ENCODE data around the gene HDAC10.

Gene HDAC10

GRCh38 chr22:50232481-50233151 is 18.4 kb downstream of the HDAC10 start:
- no peak for DNase-seq

DNA sequence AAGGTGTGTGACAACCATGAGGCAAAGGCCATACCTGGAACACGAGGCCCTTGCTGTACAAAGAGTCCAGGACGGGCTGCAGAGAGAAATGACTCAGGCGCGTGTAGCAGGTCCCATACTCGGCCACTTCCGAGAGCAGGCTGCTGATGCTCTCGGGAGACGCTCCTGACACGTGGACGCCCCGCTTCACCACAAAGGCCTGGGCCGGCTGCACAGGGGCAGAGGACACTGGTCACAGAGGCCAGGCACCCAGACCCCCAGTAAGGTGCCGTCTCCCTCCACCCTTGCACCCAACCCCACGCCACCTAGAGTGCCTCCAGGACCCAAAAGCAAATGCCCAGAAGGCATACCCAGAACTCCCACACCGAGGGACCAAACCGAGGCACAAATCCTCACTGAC is 21.7 kb downstream of the HDAC10 start:
- DNase-seq: no peak

GRCh38 chr22:50228366-50228765 is 22.7 kb downstream of the HDAC10 start:
- no peak for DNase-seq

- no peak for DNase-seq
Measured at GRCh38 chr22:50227579-50228215, 23.4 kb downstream of the HDAC10 start.

DNA sequence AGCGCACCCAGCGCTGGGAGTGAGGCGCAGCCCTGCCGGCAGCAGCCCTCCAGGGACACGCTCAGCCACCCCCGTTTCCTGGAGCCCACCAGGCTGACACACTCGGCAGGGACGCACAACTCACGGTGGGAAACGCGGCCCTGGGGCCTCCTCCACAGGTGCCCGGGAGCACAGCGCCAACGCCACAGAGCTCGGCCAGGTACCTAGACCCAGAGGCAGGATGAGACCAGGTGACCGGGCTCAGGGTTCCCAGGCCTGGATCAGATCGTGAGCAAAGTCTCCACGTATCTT is 24.2 kb downstream of the HDAC10 start:
- DNase-seq: no peak

DNA sequence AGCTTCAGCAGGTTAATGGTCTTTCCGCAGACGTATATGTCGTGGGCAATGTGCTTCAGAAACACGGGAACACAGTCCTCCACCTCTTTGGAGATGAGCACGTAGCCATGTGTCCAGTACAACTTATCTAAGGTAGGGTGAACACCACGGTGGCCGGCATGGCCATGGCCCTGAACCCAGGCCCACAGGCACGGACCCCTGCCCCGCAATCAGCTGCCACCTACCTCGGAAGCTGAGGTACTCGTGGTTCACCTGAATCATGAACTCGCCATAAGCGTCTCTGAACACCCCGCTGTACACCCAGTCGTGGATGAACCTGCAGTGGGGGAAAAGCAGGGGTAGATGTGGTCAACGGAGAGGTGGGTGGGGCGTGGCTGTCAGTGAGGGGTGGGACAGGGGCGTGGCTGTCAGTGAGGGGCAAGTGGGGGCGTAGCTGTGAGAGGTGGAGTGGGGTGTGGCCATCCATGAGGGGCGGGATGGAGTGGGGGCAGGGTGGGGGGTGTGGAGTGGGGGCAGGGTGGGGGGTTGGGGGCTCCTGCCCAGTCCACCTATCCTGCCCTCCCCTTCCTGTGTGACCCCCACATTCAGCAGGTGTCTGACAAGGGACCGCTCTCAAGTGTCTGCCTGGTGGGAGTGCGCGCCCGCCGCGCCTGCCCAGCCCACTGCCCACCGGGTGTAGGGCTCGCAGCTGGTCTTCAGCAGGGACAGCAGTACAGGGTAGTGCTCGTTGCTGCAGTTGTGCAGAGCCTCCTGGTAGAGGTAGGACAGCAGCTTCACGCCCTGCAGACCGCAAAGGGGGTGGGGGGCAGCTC is 24.8 kb downstream of the HDAC10 start:
- no peak for DNase-seq

DNA sequence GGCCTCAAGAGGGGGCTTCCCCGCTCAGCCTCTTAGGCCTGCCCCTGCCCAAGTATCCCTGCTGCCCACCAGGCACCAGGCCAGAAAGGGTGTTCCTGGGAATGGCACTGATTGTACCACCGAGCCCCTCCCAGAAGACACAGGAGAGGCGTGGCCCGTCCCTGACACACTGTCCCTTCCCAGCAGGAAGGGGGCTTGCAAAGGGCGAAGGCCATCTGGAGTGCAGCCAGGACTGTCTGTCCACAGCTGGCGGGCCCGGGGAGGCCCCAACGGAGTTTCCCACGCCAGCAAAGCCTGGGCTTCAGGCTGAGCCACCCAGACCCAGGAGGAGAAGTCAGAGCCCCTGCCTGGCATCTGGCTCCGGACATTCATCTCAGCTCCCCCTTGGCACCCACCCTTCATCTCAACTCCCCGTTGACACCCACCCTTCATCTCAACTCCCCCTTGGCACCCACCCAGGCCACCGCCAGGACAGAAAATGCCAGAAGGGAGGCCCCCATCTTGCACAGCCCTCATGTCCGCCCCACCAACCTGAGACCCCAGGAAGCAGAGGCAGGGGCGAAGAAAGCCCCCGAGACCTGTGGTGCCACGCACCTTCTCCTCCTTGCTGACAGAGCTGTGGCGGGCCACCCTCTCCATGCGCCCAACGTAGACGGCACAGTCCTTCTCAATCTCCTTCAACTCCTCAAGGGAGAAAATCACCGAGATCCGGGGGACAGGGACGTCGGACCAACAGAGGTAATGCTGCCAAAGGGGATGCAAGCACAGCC is 25.7 kb downstream of the HDAC10 start:
- DNase-seq: no peak

- DNase-seq: no peak
Measured at GRCh38 chr22:50224071-50224470, 27.0 kb downstream of the HDAC10 start.

GRCh38 chr22:50222508-50222907 is 28.6 kb downstream of the HDAC10 start:
- DNase-seq: no peak

DNA sequence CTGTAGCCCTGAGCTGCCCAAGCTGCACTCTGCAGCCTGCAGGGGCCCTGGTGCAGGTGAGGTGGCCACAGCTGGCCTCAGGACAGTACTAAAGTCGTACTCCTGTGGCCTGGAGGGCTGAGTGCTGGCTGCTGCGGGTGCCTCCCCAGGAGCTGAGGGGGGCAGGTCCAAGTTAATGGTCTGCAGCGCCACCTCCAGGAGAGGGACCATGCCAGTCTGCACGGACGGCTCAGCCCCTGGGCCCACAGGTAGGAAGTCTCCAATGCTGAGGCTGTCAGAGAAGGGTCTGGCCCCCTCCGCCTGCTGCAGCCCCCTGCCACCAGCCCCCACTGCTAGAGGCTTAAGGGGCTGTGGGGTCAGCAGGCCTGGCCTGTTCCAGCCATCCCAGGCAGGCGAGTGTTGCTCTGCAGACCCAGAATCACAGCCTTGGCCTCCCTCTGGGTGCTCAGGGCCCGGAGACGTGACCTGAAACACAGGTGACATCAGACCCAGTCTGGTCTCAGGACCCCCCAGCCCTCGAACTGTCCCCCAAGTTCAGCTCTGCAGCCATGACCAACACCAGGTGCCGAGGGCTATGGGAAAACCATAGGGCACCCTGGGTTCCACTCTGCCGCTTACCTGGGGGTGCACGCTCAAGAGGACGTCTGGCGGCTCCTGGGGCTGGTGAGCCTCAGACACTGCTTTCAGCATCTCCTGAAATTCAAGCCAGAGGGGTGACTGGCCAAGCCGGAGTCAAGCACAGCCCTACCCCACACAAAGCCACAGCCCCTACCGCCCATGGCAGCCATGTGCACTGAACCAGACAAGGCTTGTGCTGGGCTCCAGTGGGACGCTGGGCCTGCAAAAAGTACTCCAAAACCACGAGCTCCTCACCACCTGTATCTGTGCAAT is 29.4 kb downstream of the HDAC10 start:
- no peak for DNase-seq

DNA sequence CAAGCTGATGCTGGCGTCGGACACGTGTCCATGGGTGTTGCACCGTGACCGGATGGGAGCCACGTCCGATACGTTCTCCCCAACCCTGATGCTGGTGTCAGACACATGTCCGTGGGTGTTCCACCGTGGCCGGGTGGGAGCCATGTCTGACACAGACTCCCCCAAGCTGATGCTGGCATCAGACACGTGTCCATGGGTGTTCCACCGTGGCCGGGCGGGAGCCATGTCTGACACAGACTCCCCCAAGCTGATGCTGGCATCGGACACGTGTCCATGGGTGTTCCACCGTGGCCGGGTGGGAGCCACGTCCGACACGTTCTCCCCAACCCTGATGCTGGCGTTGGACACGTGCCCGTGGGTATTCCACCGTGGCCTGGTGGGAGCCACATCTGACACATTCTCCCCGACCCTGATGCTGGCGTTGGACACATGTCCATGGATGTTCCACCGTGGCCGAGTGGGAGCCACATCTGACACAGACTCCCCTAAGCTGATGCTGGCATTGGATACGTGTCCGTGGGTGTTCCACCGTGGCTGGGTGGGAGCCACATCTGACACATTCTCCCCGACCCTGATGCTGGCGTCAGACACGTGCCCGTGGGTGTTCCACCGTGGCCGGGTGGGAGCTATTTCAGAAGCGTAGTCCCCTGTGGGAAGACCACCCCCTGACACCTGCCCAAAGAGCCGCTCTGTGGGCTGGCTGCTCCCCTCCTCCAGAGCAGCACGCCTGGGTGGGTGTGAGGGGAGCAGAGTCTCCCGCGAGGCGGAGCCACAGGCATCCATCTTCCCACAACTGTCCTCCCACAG is 30.3 kb downstream of the HDAC10 start:
- DNase-seq: no peak

DNA sequence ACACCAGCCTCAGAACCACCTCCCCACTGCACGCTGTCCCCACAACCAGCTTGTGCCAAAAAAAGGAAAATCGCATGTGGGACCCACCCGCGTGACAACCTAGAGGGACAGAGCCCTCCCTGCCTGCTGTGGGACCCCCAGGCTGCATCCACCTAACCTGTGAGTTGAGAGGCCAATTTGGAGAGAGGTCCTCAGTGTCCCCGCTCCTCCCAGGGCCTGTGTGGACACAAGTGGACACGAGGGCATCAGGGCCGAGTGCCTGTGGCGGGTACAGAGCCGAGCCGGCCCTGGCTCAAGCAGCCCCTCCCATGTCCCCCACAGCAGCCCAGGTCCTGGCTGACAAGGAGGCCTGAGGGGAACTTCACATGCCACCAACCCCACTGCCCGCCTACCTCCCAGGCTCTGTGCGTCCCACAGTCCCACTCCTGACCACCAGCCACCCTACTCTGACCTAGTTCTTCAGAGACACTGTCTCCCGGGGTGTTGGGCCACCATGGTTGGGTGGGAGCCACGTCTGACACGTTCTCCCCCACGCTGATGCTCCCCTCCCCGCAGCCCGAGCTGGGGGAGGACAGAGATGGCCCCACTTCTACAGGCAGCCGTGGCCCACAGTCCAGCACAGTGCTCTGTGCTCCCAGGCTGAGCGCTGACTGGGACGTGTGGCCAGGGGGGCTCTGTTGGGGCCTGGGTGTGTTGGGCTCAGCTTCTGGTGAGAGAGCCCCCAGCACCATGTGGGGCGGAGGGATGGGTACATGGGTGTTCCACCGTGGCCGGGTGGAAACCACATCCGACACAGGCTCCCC is 31.1 kb downstream of the HDAC10 start:
- no peak for DNase-seq

DNA sequence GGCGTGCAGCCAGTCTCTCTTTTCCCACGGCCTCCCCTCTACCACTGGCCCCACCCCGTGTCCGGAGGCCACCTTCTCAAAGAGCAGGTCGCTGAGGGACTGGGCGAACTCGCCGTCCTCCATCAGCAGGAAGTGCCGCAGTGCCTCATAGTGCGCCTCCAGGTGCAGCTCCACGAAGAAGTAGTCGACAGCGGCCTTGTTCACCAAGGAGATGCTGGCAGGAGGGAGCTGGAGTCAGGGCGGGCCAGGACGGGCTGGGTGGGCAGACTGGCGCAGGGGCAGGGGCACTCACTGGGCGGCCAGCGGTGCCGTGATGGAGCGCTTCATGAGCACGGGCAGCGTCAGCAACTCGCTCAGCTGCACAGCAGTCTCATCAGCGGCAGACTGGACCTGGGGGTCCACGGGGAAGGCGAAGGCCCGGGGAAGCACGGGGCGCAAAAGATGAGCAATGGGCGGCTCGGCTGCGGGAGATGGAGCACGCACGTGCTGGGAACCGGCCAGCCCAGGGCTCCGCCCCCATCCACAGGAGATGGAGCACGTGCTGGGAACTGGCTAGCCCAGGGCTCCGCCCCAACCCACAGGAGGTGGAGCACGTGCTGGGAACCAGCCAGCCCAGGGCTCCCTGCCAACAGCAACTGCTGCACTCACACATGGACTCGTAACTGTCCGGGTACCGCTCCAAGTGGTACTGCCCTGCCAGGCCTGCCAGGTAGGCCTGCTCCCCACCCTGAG is 31.9 kb downstream of the HDAC10 start:
- no peak for DNase-seq

DNA sequence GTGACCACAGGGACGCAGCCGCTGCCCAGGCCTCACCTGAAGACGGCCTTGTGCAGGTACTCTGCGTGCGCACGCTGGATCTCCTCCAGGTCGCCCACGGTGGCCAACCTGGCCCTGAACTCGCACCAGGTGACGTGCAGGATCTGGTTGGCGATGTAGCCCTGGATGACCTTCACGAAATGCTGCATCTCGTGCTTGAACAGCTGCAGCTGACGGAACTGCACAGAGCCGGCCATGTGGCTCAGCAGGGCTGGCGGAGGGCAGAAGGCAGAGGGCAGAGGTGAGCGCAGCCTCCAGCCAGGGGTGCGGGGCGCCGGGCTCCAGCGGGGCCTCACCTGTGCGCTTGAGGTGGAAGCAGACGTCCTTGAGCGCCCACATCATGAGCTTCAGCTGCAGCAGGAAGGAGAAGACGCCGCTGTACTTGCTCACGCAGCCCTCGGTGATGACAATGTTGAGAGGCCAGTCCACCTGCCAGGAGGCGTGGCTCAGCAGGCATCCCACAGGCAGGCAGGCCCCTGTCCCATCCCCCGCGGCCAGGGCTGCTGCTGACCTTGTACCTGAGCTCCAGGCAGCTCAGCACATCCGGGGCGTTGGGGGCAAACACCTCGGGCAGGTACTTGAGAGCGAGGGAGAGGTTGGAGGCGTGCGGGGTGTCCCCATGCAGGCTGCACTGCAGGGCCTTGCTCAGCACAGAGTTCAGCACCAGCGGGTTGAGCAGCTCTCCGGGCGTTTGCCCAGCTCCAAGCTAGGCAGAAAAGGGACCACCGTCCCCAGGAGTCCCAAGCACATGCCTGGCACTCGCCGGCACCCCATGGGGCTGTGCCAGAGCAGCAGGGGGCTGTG is 32.7 kb downstream of the HDAC10 start:
- DNase-seq: no peak

DNA sequence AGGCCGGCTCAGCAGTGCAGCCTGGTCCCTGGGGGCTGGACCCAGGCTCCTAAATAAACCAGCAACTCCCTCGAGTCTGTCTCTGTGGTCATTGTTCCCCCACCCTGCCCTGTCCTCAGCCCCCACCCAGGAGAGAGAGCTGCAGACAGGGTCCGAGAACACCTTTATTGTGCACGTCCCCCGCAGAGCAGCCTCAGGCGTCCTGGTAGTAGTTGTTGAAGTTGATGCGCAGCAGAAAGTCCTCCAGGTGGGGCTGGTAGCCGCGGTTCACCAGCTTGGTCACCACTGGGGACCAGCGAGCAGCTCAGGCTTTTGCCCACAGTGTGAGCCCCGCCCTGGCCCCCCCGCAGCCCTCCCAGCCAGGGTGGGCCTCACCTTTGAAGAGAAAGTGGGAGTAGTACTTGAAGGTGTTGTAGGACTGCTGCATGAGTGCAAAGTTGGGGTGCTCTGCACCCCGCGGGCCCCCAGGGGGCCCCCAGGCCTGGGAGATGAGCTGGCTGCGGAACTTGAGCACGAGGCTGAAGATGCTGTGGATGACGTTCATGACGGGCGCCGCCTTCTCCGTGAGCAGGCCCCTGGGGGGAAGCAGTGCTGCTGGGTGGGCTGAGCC is 33.4 kb downstream of the HDAC10 start:
- no peak for DNase-seq

- DNase-seq: no peak
Measured at GRCh38 chr22:50216684-50217520, 34.2 kb downstream of the HDAC10 start.

DNA sequence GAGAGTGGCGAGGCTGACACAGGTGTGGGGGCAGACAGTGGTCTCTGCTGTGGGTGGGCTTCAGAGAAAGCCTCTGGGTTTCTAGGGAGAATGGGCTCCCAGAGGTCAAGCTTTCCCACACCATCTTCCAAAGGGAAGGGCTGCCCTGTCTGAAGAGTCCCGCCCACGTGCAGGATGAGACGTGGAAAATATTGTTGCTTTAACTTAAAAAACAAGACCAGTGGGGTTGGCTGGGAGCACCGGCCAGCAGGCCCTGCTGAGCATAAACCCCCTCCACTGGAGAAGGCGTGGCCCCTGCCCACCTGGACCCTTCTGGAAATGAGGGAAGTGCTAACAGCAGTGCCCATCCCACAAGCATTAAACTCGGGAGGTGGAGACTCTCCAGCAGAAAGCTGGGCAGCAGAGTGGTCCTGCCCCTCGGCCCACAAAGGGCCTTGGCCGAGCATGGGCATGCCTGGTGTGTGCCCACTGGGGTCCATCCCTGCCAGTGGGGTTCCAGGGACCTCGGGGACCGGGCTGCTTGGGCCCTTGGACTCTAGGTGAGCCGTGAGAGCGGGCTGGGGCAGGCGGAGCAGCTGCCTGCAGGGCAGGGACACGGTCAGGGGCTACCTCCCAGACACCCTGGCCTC is 34.9 kb downstream of the HDAC10 start:
- DNase-seq: no peak

Data from NCI-H187 (cell line).